Bone marrow (tissue), 2 donors: Measurements from ENCODE around the gene PCDHGA5.
"Not testable (repeated sequence)": the region's sequence is repeated elsewhere in the genome, so short reads cannot be mapped to it uniquely, and the experiment has no call there.

Source experiments
- DNase-seq, 2 donors: peaks; one replicate each; lab custom pipeline; 2025; lab: John Stamatoyannopoulos, UW

Gene PCDHGA5

GRCh38 chr5:141351591-141351990 lies 12.4 kb upstream of the PCDHGA5 start:
- DNase-seq: no peak

- DNase-seq: no peak
Observed at GRCh38 chr5:141354900-141355469, 9.0 kb upstream of the PCDHGA5 start, which contains the start of gene PCDHGA4. Gene PCDHGA4, plus strand, starts transcription at chr5:141355021. Its CDS starts 87 bp downstream, at chr5:141355108.

- DNase-seq: no peak
Observed at GRCh38 chr5:141355641-141356040, 8.3 kb upstream of the PCDHGA5 start.

GRCh38 chr5:141356133-141356532 lies 7.8 kb upstream of the PCDHGA5 start:
- no peak for DNase-seq

- DNase-seq: no peak
Observed at GRCh38 chr5:141356950-141357349, 7.0 kb upstream of the PCDHGA5 start.

- DNase-seq: peak in 1 of 2 donors; percentile 78
Observed at GRCh38 chr5:141359790-141360426, 4.1 kb upstream of the PCDHGA5 start, which contains the start of gene PCDHGB2. Gene PCDHGB2, plus strand, starts transcription at chr5:141359994. Its CDS starts 142 bp downstream, at chr5:141360136.

- DNase-seq: no peak
Observed at GRCh38 chr5:141360685-141361084, 3.3 kb upstream of the PCDHGA5 start.

GRCh38 chr5:141362719-141363118 lies 1.2 kb upstream of the PCDHGA5 start:
- no peak for DNase-seq

- DNase-seq: no peak
Observed at GRCh38 chr5:141366016-141366896, 2.3 kb downstream of the PCDHGA5 start.

- no peak for DNase-seq
Observed at GRCh38 chr5:141369994-141370848, 6.3 kb downstream of the PCDHGA5 start, which contains the start of gene PCDHGB3. Gene PCDHGB3, plus strand, starts transcription at chr5:141370242. Its CDS starts 153 bp downstream, at chr5:141370395.

GRCh38 chr5:141371572-141372475 lies 7.9 kb downstream of the PCDHGA5 start:
- no peak for DNase-seq

- no peak for DNase-seq
Observed at GRCh38 chr5:141373673-141374317, 9.8 kb downstream of the PCDHGA5 start, which contains the start of gene PCDHGA6. Gene PCDHGA6, plus strand, starts transcription at chr5:141373891. Its CDS starts 193 bp downstream, at chr5:141374084.

- no peak for DNase-seq
Observed at GRCh38 chr5:141374627-141375026, 10.7 kb downstream of the PCDHGA5 start.

- not testable (repeated sequence) for DNase-seq
Observed at GRCh38 chr5:141375444-141376155, 11.6 kb downstream of the PCDHGA5 start.

GRCh38 chr5:141382469-141383294 lies 18.7 kb downstream of the PCDHGA5 start, which contains the start of gene PCDHGA7:
Gene PCDHGA7, plus strand, starts transcription at chr5:141382742. Its CDS starts 158 bp downstream, at chr5:141382900.
- DNase-seq: no peak

- no peak for DNase-seq
Observed at GRCh38 chr5:141383345-141383744, 19.4 kb downstream of the PCDHGA5 start.

- DNase-seq: no peak
Observed at GRCh38 chr5:141384471-141385267, 20.7 kb downstream of the PCDHGA5 start.
